Measurements from ENCODE around the gene F2RL1.
A peak's percentile ranks its signal among the peaks of the same experiment; 100 is the strongest.
"Not testable (repeated sequence)": the region's sequence is repeated elsewhere in the genome, so short reads cannot be mapped to it uniquely, and the experiment has no call there.

Gene F2RL1, protein sequence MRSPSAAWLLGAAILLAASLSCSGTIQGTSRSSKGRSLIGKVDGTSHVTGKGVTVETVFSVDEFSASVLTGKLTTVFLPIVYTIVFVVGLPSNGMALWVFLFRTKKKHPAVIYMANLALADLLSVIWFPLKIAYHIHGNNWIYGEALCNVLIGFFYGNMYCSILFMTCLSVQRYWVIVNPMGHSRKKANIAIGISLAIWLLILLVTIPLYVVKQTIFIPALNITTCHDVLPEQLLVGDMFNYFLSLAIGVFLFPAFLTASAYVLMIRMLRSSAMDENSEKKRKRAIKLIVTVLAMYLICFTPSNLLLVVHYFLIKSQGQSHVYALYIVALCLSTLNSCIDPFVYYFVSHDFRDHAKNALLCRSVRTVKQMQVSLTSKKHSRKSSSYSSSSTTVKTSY

DNA sequence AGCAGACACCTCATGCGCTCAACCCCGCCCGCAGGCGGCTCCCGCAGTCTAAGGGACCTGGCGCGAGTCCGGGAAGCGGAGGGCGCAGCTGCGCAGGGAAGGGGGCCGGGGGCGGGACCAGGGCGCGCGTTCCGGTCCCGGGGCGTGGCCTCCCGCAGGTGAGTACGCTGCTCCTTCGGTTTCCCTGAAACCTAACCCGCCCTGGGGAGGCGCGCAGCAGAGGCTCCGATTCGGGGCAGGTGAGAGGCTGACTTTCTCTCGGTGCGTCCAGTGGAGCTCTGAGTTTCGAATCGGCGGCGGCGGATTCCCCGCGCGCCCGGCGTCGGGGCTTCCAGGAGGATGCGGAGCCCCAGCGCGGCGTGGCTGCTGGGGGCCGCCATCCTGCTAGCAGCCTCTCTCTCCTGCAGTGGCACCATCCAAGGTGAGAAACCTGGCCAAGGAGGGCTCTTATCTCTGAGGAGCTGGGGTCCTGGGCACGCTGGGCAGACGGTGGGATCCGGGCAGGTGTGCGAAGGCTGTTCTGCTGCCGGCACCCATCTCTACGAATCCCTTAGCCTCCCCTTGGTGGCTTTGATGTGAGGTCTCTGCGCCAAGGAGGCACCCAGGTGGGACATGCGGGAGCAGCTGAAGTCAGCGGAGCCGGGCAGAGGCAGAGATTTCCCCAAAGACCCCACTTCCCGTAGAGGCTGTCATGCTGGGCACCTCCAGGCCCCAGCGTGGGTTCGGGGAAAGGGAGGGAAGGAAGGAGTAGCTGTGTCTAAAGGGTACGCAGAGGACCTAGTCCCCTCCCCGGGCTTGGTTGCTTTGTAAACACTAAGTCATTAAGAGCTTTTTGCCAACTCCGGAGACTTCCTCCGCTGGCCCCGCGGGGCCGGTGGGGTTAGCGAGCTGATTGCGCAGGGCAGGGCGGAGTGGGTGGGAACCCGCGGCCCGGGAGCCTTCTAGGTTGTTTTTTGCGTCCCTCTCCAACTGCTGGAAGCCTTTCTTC is at the start of gene F2RL1:
F2RL1 (plus strand) TSS at position 187 of the 988 bp plus-strand sequence; CDS start at position 340, 153 bp downstream.
- peak within 1 kb of the TSS; percentile 52 for H3K4me3 ChIP-seq (ENCODE audit: control insufficient read depth, low read depth, low read length)
- no peak for DNase-seq (ENCODE audit: low read depth)
- TF ChIP-seq, protein P1, sequence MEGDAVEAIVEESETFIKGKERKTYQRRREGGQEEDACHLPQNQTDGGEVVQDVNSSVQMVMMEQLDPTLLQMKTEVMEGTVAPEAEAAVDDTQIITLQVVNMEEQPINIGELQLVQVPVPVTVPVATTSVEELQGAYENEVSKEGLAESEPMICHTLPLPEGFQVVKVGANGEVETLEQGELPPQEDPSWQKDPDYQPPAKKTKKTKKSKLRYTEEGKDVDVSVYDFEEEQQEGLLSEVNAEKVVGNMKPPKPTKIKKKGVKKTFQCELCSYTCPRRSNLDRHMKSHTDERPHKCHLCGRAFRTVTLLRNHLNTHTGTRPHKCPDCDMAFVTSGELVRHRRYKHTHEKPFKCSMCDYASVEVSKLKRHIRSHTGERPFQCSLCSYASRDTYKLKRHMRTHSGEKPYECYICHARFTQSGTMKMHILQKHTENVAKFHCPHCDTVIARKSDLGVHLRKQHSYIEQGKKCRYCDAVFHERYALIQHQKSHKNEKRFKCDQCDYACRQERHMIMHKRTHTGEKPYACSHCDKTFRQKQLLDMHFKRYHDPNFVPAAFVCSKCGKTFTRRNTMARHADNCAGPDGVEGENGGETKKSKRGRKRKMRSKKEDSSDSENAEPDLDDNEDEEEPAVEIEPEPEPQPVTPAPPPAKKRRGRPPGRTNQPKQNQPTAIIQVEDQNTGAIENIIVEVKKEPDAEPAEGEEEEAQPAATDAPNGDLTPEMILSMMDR (IDR thresholded peaks at IDR 0.05; ENCODE audit: control insufficient read depth, insufficient read depth, low read depth, low read length, missing control alignments) = no peak

DNA sequence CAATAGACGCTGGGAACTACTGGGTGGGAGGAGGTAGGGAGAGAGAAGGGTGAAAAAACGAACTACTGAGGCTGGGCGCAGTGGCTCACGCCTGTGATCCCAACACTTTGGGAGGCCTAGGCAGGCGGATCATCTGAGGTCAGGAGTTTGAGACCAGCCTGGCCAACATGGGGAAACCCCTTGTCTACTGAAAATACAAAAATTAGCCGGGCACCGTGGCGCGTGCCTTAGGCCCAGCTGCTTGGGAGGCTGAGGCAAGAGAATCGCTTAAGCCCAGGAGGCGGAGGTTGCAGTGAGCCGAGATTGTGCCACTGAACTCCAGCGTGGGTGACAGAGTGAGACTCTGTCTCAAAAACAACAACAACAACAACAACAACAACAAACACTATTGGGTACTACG is 47.8 kb upstream of the F2RL1 start:
- DNase-seq (ENCODE audit: low read depth); H3K4me3 ChIP-seq (ENCODE audit: control insufficient read depth, low read depth, low read length): not testable (repeated sequence)

- DNase-seq (ENCODE audit: low read depth) = no peak
- no peak overlapping the region for H3K4me3 ChIP-seq (ENCODE audit: control insufficient read depth, low read depth, low read length)
Observed at GRCh38 chr5:76771705-76772405, 47.0 kb upstream of the F2RL1 start.

GRCh38 chr5:76775921-76776320 is 42.9 kb upstream of the F2RL1 start:
- DNase-seq (ENCODE audit: low read depth) = no peak
- no peak overlapping the region for H3K4me3 ChIP-seq (ENCODE audit: control insufficient read depth, low read depth, low read length)
- TF ChIP-seq, protein P1 (IDR thresholded peaks at IDR 0.05; ENCODE audit: control insufficient read depth, insufficient read depth, low read depth, low read length, missing control alignments) = no peak

More at GRCh38 chr5:76771705-76772405, 47.0 kb upstream of the F2RL1 start:
- TF ChIP-seq, protein P1 (IDR thresholded peaks at IDR 0.05; ENCODE audit: control insufficient read depth, insufficient read depth, low read depth, low read length, missing control alignments) = no peak

GRCh38 chr5:76776391-76776790 is 42.4 kb upstream of the F2RL1 start:
- no peak overlapping the region for H3K4me3 ChIP-seq (ENCODE audit: control insufficient read depth, low read depth, low read length)
- TF ChIP-seq, protein P1 (IDR thresholded peaks at IDR 0.05; ENCODE audit: control insufficient read depth, insufficient read depth, low read depth, low read length, missing control alignments) = no peak
- DNase-seq (ENCODE audit: low read depth) = no peak

DNA sequence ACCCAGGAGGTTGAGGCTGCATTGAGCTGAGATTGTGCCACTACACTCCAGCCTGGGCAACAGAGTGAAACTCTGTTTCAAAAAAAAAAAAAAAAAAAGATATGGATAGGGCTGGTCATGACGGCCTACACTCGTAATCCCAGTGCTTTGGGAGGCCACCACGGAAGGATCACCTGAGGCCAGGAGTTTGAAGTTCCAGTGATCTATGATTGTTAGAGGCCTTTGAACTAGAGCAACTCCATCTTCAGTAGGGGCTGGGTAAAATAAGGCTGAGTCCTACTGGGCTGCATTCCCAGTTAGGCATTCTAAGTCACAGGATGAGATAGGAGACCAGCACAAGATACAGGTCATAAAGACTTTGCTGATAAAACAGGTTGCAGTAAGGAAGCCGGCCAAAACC is 38.2 kb upstream of the F2RL1 start:
- H3K4me3 ChIP-seq (ENCODE audit: control insufficient read depth, low read depth, low read length); DNase-seq (ENCODE audit: low read depth): not testable (repeated sequence)

- TF ChIP-seq, protein P1 (IDR thresholded peaks at IDR 0.05; ENCODE audit: control insufficient read depth, insufficient read depth, low read depth, low read length, missing control alignments) = no peak
- DNase-seq (ENCODE audit: low read depth) = no peak
- H3K4me3 ChIP-seq (ENCODE audit: control insufficient read depth, low read depth, low read length) = no peak overlapping the region
Observed at GRCh38 chr5:76781775-76782174, 37.1 kb upstream of the F2RL1 start.

Data from AG09309 (cell line).